ENCODE measurements around the gene DVL2. TPM values are rescaled to one million over a fixed set of nuclear protein-coding genes. Genes with fewer than 3 reads are reported as not detected.

DVL2 gene
- total and polyA plus RNA-seq, 2 of the 13 experiments (the other 11 are each of a cell fraction or from before 2014, with no cell fraction given): 5.7 to 38.2 TPM

- TF ChIP-seq SRSF1 (optimal IDR thresholded peaks at IDR 0.05; ENCODE audit: low read depth, low read length): peak; percentile 98
- peak; percentile 98 for TF ChIP-seq ZNF740 (CRISPR knock-in tag; IDR thresholded peaks at IDR 0.05)
- TF ChIP-seq BATF2 (CRISPR knock-in tag; IDR thresholded peaks at IDR 0.05): peak; percentile 36; the same call in 1 of the 2 replicates
- 0 out of 2 replicates have a peak, but pooled peaks have one; percentile 46 for TF ChIP-seq RAD21 (CRISPR knock-in tag; IDR thresholded peaks at IDR 0.05)
- TF ChIP-seq MXD3 (CRISPR knock-in tag; IDR thresholded peaks at IDR 0.05): no peak; the same call in 1 of the 2 replicates
- TF ChIP-seq HMGXB3 (CRISPR knock-in tag; IDR thresholded peaks at IDR 0.05; ENCODE audit: borderline replicate concordance): peak; percentile 18
- peak; percentile 21; the same call in 1 of the 2 replicates for TF ChIP-seq KLF15 (CRISPR knock-in tag; IDR thresholded peaks at IDR 0.05; ENCODE audit: borderline replicate concordance)
- TF ChIP-seq MIXL1 (CRISPR knock-in tag; IDR thresholded peaks at IDR 0.05): no peak
- TF ChIP-seq ZNF816 (CRISPR knock-in tag; IDR thresholded peaks at IDR 0.05; ENCODE audit: borderline replicate concordance): no peak
- TF ChIP-seq ZNF770 (CRISPR knock-in tag; IDR thresholded peaks at IDR 0.05): no peak
- TF ChIP-seq CEBPZ (IDR thresholded peaks at IDR 0.05; ENCODE audit: low read length): no peak
- peak; percentile 48 for TF ChIP-seq RXRA (CRISPR knock-in tag; IDR thresholded peaks at IDR 0.05)
- peak; percentile 47; the same call in 1 of the 2 replicates for TF ChIP-seq TARDBP (CRISPR knock-in tag; IDR thresholded peaks at IDR 0.05)
- no peak; the same call in 1 of the 2 replicates for TF ChIP-seq ZNF547 (CRISPR knock-in tag; IDR thresholded peaks at IDR 0.05)
Observed at GRCh38 chr17:7241783-7242716, 7.7 kb upstream of the DVL2 start, which contains the start of gene GABARAP (continued).

Data from HepG2 (cell line).